Neural cell (in vitro differentiated cells): ENCODE results near the gene FAM171A1.

Experiments
- EP300 ChIP-seq: fragments of 450-650 bp; conservative IDR thresholded peaks from 2 replicates; pipeline ENCODE4 v1.6.1; 2014; ENCODE audit warnings: antibody characterized with exemption, mild to moderate bottlenecking, moderate library complexity; ENCODE audit not compliant: poor library complexity, severe bottlenecking
- EZH2 ChIP-seq: fragments of 200-600, 300-800 bp; shearing (Covaris generic), sonication (generic); IDR thresholded peaks from 2 replicates; pipeline ENCODE4 v1.6.1; 2014; ENCODE audit warnings: antibody characterized with exemption, low read length, borderline replicate concordance, mild to moderate bottlenecking; ENCODE audit not compliant: insufficient read depth, poor library complexity, severe bottlenecking
- MXI1 ChIP-seq: fragments of 450-650 bp; conservative IDR thresholded peaks from 2 replicates; pipeline ENCODE4 v1.6.1; 2014; ENCODE audit warnings: antibody characterized with exemption, mild to moderate bottlenecking; ENCODE audit not compliant: poor library complexity, severe bottlenecking
- POLR2AphosphoS5 ChIP-seq: IDR thresholded peaks from 2 replicates; pipeline ENCODE4 v1.6.1; 2012
- REST ChIP-seq: IDR thresholded peaks from 2 replicates; pipeline ENCODE4 v1.6.1; 2012; ENCODE audit warnings: borderline replicate concordance
- SMC3 ChIP-seq: fragments of 450-650 bp; conservative IDR thresholded peaks from 2 replicates; pipeline ENCODE4 v1.6.1; 2014; ENCODE audit warnings: antibody characterized with exemption, mild to moderate bottlenecking, moderate library complexity; ENCODE audit not compliant: poor library complexity
- TF ChIP-seq, protein P1 (sequence below): fragments of 450-650 bp; IDR thresholded peaks from 2 replicates; pipeline ENCODE4 v1.5.1; 2014; ENCODE audit warnings: antibody characterized with exemption, mild to moderate bottlenecking, moderate library complexity; ENCODE audit not compliant: poor library complexity, severe bottlenecking

GRCh38 chr10:15365692-15366091 lies 5.4 kb downstream of the FAM171A1 start:
- TF ChIP-seq, protein P1, sequence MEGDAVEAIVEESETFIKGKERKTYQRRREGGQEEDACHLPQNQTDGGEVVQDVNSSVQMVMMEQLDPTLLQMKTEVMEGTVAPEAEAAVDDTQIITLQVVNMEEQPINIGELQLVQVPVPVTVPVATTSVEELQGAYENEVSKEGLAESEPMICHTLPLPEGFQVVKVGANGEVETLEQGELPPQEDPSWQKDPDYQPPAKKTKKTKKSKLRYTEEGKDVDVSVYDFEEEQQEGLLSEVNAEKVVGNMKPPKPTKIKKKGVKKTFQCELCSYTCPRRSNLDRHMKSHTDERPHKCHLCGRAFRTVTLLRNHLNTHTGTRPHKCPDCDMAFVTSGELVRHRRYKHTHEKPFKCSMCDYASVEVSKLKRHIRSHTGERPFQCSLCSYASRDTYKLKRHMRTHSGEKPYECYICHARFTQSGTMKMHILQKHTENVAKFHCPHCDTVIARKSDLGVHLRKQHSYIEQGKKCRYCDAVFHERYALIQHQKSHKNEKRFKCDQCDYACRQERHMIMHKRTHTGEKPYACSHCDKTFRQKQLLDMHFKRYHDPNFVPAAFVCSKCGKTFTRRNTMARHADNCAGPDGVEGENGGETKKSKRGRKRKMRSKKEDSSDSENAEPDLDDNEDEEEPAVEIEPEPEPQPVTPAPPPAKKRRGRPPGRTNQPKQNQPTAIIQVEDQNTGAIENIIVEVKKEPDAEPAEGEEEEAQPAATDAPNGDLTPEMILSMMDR = no peak
- TF ChIP-seq REST = no peak
- TF ChIP-seq SMC3 = no peak
- no peak for TF ChIP-seq EZH2
- TF ChIP-seq POLR2AphosphoS5 = no peak
- TF ChIP-seq EP300 = no peak
- TF ChIP-seq MXI1 = no peak
